ENCODE data around the gene IDUA.

- TF ChIP-seq CTCF (IDR thresholded peaks at IDR 0.05) (no peak), POLR2A (IDR thresholded peaks at IDR 0.05) (no peak)
Observed at GRCh38 chr4:1000686-1001260, 13.9 kb downstream of the IDUA start.
